Thyroid gland (tissue), 4 donors: ENCODE results near the gene SPG7. TPM values are rescaled to one million over a fixed set of nuclear protein-coding genes. Genes with fewer than 3 reads are reported as not detected.

Experiments used
- DNase-seq, 2 donors: peaks; one replicate each; pipeline ENCODE4 v3.0.0-alpha.2; 2019
- H3K27ac ChIP-seq, 3 donors: fragments of 200-600 bp; sonication (generic); 1 replicate in 2 of 3; 2 replicates in 1 of 3; pipeline ENCODE4 v1.5.1; 2016 to 2019; ENCODE audit warnings: mild to moderate bottlenecking in 1 of 3, moderate library complexity in 1 of 3
- H3K27me3 ChIP-seq: fragments of 200-600 bp; sonication (generic); one replicate; pipeline ENCODE4 v1.5.1; 2019
- H3K36me3 ChIP-seq, 2 donors: fragments of 200-600 bp; sonication (generic); one replicate each; pipeline ENCODE4 v1.5.1; 2016 to 2019
- H3K4me1 ChIP-seq, 2 donors: fragments of 200-600 bp; sonication (generic); one replicate each; pipeline ENCODE4 v1.5.1; 2017 to 2019
- H3K4me3 ChIP-seq, 3 donors: fragments of 200-600 bp; sonication (generic); replicated peaks in 1 of 3; 1 replicate in 2 of 3; 2 replicates in 1 of 3; pipeline ENCODE4 v1.5.1; 2016; ENCODE audit warnings: mild to moderate bottlenecking in 1 of 3
- H3K9me3 ChIP-seq: fragments of 200-600 bp; sonication (generic); one replicate; pipeline ENCODE4 v1.5.1; 2017
- CTCF ChIP-seq, 6 experiments: fragments of 200-600 bp in 3 of 6; fragments of 450-650 bp in 3 of 6; sonication (generic) in 3 of 6; IDR thresholded peaks; one replicate each; pipeline ENCODE4 v1.5.1; 2016 to 2019; ENCODE audit warnings: antibody characterized with exemption in 6 of 6, mild to moderate bottlenecking in 2 of 6, inconsistent platforms in 1 of 6, moderate library complexity in 1 of 6
- POLR2A ChIP-seq, 2 donors: fragments of 450-650 bp; IDR thresholded peaks; one replicate each; pipeline ENCODE4 v1.6.1; 2017; ENCODE audit warnings: antibody characterized with exemption in 2 of 2, mild to moderate bottlenecking in 2 of 2, moderate library complexity in 1 of 2
- WGBS, 2 donors: methylation state at CpG; one replicate each; pipeline ENCODE4 v1.1.5; 2017; 5-methylcytosine and 5-hydroxymethylcytosine counted together
- intact Hi-C: fragments of 100-400 bp; cut with DNase I; formaldehyde crosslinking; loops from one replicate; pipeline ENCODE4 v1.15.1; 2023
- total RNA-seq, 4 donors: library from RNA; depleted of rRNA; stranded (reverse); fragments of >200 nt; gene quantifications; one replicate each; pipeline ENCODE4 v1.2.3, GENCODE V29; 2016

Gene SPG7
- total RNA-seq, 4 donors from 2014 or later = 218 to 392 (median 285) TPM

GRCh38 chr16:89560378-89561141 is 52.4 kb downstream of the SPG7 start, which contains the start of gene RPL13:
RPL13 (plus strand) TSS chr16:89560682; CDS start chr16:89560960, 278 bp downstream.
- peaks cover 16 to 31% of the 10 kb centered on the region in 2 donors for H3K4me1 ChIP-seq
- H3K27me3 ChIP-seq = no peaks in the 10 kb centered on the region
- intact Hi-C loops = no loop called here
- no peaks in the 10 kb centered on the region for H3K9me3 ChIP-seq
- peaks cover 42 to 46% of the 10 kb centered on the region in 2 donors for H3K36me3 ChIP-seq
- WGBS, 2 donors = 0 to 1% methylated on average over 18 of the region's 87 CpGs
- DNase-seq = peak; percentile 95 to 97
- peak within 1 kb of the TSS; percentile 92 to 99 (median 95) for H3K27ac ChIP-seq
- TF ChIP-seq POLR2A (IDR thresholded peaks at IDR 0.05) = peak; percentile 46 to 97
- TF ChIP-seq CTCF (IDR thresholded peaks at IDR 0.05) = no peak
- H3K4me3 ChIP-seq = peak within 1 kb of the TSS; percentile 61 to 97 (median 82)

GRCh38 chr16:89561142-89561883 is 53.1 kb downstream of the SPG7 start:
- peaks cover 40 to 41% of the 10 kb centered on the region in 2 donors for H3K36me3 ChIP-seq
- TF ChIP-seq POLR2A (IDR thresholded peaks at IDR 0.05) (no peak), CTCF (IDR thresholded peaks at IDR 0.05) (no peak)
- H3K27ac ChIP-seq = peak overlapping the region; percentile 92 to 99 (median 95)
- H3K4me1 ChIP-seq = peaks cover 22 to 38% of the 10 kb centered on the region in 2 donors
- no peaks in the 10 kb centered on the region for H3K9me3 ChIP-seq
- DNase-seq = no peak
- WGBS, 2 donors = 22 to 47% methylated on average over 21 of the region's 58 CpGs
- peak overlapping the region; percentile 61 to 97 (median 82) for H3K4me3 ChIP-seq
- intact Hi-C loops = no loop called here
- no peaks in the 10 kb centered on the region for H3K27me3 ChIP-seq

GRCh38 chr16:89561884-89562599 is 53.8 kb downstream of the SPG7 start:
- peaks cover 22 to 38% of the 10 kb centered on the region in 2 donors for H3K4me1 ChIP-seq
- TF ChIP-seq POLR2A (IDR thresholded peaks at IDR 0.05) = no peak
- TF ChIP-seq CTCF (IDR thresholded peaks at IDR 0.05) = no peak
- no peaks in the 10 kb centered on the region for H3K9me3 ChIP-seq
- 79 to 81% methylated on average over 23 of the region's 23 CpGs for WGBS, 2 donors
- peak overlapping the region in 1 of 3 donors; percentile 97 for H3K4me3 ChIP-seq
- intact Hi-C loops = no loop called here
- DNase-seq = no peak
- no peaks in the 10 kb centered on the region for H3K27me3 ChIP-seq
- peak overlapping the region in 1 of 3 donors; percentile 92 for H3K27ac ChIP-seq
- peaks cover 34 to 36% of the 10 kb centered on the region in 2 donors for H3K36me3 ChIP-seq

GRCh38 chr16:89562939-89563338 is 54.7 kb downstream of the SPG7 start:
- Histone ChIP-seq H3K4me3 (no peak overlapping the region), H3K36me3 (peaks cover 34 to 36% of the 10 kb centered on the region in 2 donors), H3K27me3 (no peaks in the 10 kb centered on the region), H3K27ac (no peak overlapping the region), H3K9me3 (no peaks in the 10 kb centered on the region), H3K4me1 (peaks cover 22 to 38% of the 10 kb centered on the region in 2 donors)
- WGBS, 2 donors = 87% methylated on average over 12 of the region's 12 CpGs
- intact Hi-C loops = no loop called here
- no peak for TF ChIP-seq POLR2A (IDR thresholded peaks at IDR 0.05)
- no peak for TF ChIP-seq CTCF (IDR thresholded peaks at IDR 0.05)
- DNase-seq = no peak
